ENCODE data around the gene PRELID3B. TPM values are rescaled to one million over a fixed set of nuclear protein-coding genes. Genes with fewer than 3 reads are reported as not detected.
A peak's percentile ranks its signal among the peaks of the same experiment; 100 is the strongest.

PRELID3B gene
- total and polyA plus RNA-seq, 2 of the 13 experiments (the other 11 are each of a cell fraction or from before 2014, with no cell fraction given) = 23.3 to 42.6 TPM

GRCh38 chr20:59017493-59018231 is 24.9 kb downstream of the PRELID3B start (continued):
- TF ChIP-seq, protein P1, sequence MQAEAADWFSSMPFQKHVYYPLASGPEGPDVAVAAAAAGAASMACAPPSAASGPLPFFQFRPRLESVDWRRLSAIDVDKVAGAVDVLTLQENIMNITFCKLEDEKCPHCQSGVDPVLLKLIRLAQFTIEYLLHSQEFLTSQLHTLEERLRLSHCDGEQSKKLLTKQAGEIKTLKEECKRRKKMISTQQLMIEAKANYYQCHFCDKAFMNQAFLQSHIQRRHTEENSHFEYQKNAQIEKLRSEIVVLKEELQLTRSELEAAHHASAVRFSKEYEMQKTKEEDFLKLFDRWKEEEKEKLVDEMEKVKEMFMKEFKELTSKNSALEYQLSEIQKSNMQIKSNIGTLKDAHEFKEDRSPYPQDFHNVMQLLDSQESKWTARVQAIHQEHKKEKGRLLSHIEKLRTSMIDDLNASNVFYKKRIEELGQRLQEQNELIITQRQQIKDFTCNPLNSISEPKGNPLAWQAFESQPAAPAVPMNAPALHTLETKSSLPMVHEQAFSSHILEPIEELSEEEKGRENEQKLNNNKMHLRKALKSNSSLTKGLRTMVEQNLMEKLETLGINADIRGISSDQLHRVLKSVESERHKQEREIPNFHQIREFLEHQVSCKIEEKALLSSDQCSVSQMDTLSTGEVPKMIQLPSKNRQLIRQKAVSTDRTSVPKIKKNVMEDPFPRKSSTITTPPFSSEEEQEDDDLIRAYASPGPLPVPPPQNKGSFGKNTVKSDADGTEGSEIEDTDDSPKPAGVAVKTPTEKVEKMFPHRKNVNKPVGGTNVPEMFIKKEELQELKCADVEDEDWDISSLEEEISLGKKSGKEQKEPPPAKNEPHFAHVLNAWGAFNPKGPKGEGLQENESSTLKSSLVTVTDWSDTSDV (CRISPR knock-in tag; IDR thresholded peaks at IDR 0.05) = 0 out of 2 replicates have a peak, but pooled peaks have one; percentile 57
- no peak for TF ChIP-seq MYNN (CRISPR knock-in tag; IDR thresholded peaks at IDR 0.05; ENCODE audit: low read depth)
- TF ChIP-seq ZNF607 (CRISPR knock-in tag; IDR thresholded peaks at IDR 0.05; ENCODE audit: borderline replicate concordance) = no peak
- no peak for TF ChIP-seq ATAD3A (CRISPR knock-in tag; IDR thresholded peaks at IDR 0.05)
- no peak for TF ChIP-seq TFAP4 (IDR thresholded peaks at IDR 0.05; ENCODE audit: borderline replicate concordance, low read depth)
- TF ChIP-seq, protein P2, sequence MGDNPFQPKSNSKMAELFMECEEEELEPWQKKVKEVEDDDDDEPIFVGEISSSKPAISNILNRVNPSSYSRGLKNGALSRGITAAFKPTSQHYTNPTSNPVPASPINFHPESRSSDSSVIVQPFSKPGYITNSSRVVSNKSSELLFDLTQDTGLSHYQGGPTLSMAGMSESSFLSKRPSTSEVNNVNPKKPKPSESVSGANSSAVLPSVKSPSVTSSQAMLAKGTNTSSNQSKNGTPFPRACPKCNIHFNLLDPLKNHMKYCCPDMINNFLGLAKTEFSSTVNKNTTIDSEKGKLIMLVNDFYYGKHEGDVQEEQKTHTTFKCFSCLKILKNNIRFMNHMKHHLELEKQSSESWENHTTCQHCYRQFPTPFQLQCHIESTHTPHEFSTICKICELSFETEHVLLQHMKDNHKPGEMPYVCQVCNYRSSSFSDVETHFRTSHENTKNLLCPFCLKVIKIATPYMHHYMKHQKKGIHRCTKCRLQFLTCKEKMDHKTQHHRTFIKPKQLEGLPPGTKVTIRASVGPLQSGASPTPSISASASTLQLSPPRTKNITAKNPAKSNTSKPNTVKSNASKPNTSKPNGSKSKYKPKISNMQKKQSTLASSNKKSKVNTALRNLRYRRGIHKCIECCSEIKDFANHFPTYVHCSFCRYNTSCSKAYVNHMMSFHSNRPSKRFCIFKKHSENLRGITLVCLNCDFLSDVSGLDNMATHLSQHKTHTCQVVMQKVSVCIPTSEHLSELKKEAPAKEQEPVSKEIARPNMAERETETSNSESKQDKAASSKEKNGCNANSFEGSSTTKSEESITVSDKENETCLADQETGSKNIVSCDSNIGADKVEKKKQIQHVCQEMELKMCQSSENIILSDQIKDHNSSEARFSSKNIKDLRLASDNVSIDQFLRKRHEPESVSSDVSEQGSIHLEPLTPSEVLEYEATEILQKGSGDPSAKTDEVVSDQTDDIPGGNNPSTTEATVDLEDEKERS (CRISPR knock-in tag; IDR thresholded peaks at IDR 0.05) = no peak
- no peak for TF ChIP-seq NPAS2 (CRISPR knock-in tag; IDR thresholded peaks at IDR 0.05; ENCODE audit: borderline replicate concordance)
- TF ChIP-seq THAP9 (CRISPR knock-in tag; IDR thresholded peaks at IDR 0.05; ENCODE audit: borderline replicate concordance) = no peak
- TF ChIP-seq TGIF2 (CRISPR knock-in tag; IDR thresholded peaks at IDR 0.05) = no peak
- peak; percentile 66; the same call in 1 of the 2 replicates for TF ChIP-seq ZNF598 (CRISPR knock-in tag; IDR thresholded peaks at IDR 0.05; ENCODE audit: borderline replicate concordance)
- TF ChIP-seq, protein P3, sequence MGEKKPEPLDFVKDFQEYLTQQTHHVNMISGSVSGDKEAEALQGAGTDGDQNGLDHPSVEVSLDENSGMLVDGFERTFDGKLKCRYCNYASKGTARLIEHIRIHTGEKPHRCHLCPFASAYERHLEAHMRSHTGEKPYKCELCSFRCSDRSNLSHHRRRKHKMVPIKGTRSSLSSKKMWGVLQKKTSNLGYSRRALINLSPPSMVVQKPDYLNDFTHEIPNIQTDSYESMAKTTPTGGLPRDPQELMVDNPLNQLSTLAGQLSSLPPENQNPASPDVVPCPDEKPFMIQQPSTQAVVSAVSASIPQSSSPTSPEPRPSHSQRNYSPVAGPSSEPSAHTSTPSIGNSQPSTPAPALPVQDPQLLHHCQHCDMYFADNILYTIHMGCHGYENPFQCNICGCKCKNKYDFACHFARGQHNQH (CRISPR knock-in tag; IDR thresholded peaks at IDR 0.05) = no peak
- peak; percentile 55 for TF ChIP-seq U2AF1 (optimal IDR thresholded peaks at IDR 0.05; ENCODE audit: low read depth, low read length)
- TF ChIP-seq BHLHE40 (IDR thresholded peaks at IDR 0.05; ENCODE audit: low read length) = no peak
- no peak for TF ChIP-seq PATZ1 (CRISPR knock-in tag; IDR thresholded peaks at IDR 0.05)
- no peak for TF ChIP-seq CCDC6 (CRISPR knock-in tag; IDR thresholded peaks at IDR 0.05)

All from HepG2 (cell line).